Right lobe of liver (tissue), 6 donors: ENCODE data around the gene POM121C. TPM values are rescaled to one million over a fixed set of nuclear protein-coding genes. Genes with fewer than 3 reads are reported as not detected.
"Not testable (repeated sequence)": the region's sequence is repeated elsewhere in the genome, so short reads cannot be mapped to it uniquely, and the experiment has no call there.

Source experiments
- ATAC-seq, 4 donors: fragments of 200-7000 bp; cut with Tn5 transposase; one replicate each; pipeline ENCODE4 v1.9.1; 2020; ENCODE audit warnings: mild to moderate bottlenecking in 4 of 4, moderate library complexity in 4 of 4
- DNase-seq, 3 donors: peaks; one replicate each; pipeline ENCODE4 v3.0.0-alpha.2; 2020
- H3K27ac ChIP-seq, 3 donors: fragments of 200-600 bp; one replicate each; pipeline ENCODE4 v1.8.0; 2022
- H3K27me3 ChIP-seq, 2 donors: fragments of 200-600 bp; one replicate each; pipeline ENCODE4 v1.8.0; 2022
- H3K36me3 ChIP-seq, 4 donors: fragments of 200-600 bp; sonication (generic) in 1 of 4; one replicate each; pipeline versions ENCODE4 v1.5.1 to v1.8.0; 2017 to 2022; ENCODE audit warnings: control low read depth in 1 of 4
- H3K4me1 ChIP-seq, 4 donors: fragments of 200-600 bp; sonication (generic) in 1 of 4; one replicate each; pipeline versions ENCODE4 v1.5.1 to v1.8.0; 2017 to 2022; ENCODE audit warnings: control low read depth in 1 of 4
- H3K4me3 ChIP-seq, 3 donors: fragments of 200-600 bp; one replicate each; pipeline ENCODE4 v1.8.0; 2022
- H3K9me3 ChIP-seq, 4 donors: fragments of 200-600 bp; sonication (generic) in 1 of 4; one replicate each; pipeline versions ENCODE4 v1.5.1 to v1.8.0; 2017 to 2022; ENCODE audit warnings: control low read depth in 1 of 4
- POLR2A ChIP-seq: fragments of 450-650 bp; IDR thresholded peaks from one replicate; pipeline ENCODE4 v1.6.1; 2017; ENCODE audit warnings: antibody characterized with exemption, mild to moderate bottlenecking
- WGBS: methylation state at CpG from one replicate; pipeline ENCODE4 v1.1.6; 2018; ENCODE audit warnings: low coverage, low lambda C conversion rate; ENCODE audit not compliant: insufficient coverage; ENCODE audit errors: missing lambda C conversion rate; 5-methylcytosine and 5-hydroxymethylcytosine counted together
- intact Hi-C, 2 donors: fragments of 100-400 bp; cut with DNase I; formaldehyde crosslinking; loops; one replicate each; pipeline versions ENCODE4 v1.11.2 to v1.14.1; 2022
- total RNA-seq, 6 experiments: library from RNA; depleted of rRNA in 2 of 6; stranded (reverse); fragments of >200 nt in 2 of 6; fragmentation: NEBNext Ultra II Directional in 3 of 6; extraction: Animal tissue kit (Norgen Biotek cat#: 25700) in 3 of 6; gene quantifications; one replicate each; pipeline versions ENCODE4 v1.1.0 to v1.2.4, GENCODE V29; 2016 to 2023
- TF ChIP-seq, protein P1 (sequence below), 4 donors: fragments of 200-600 bp in 3 of 4; fragments of 450-650 bp in 1 of 4; IDR thresholded peaks; one replicate each; pipeline versions ENCODE4 v1.5.1 to v1.8.0; 2016 to 2022; ENCODE audit warnings: antibody characterized with exemption in 4 of 4, mild to moderate bottlenecking in 2 of 4
- donor health status: DM: no; HTN: yes; CAD: no.
- donor health status: DM: no; HTN: no; CAD: no.
- donor health status: DM: no; HTN: no; CAD: no.
- donor health status: DM: no; HTN: yes; CAD: no.
- donor health status: DM: no; HTN: yes; CAD: no.

The POM121C gene
- total RNA-seq, 6 experiments from 2014 or later: 12.2 to 21.0 (median 17.0) TPM

DNA sequence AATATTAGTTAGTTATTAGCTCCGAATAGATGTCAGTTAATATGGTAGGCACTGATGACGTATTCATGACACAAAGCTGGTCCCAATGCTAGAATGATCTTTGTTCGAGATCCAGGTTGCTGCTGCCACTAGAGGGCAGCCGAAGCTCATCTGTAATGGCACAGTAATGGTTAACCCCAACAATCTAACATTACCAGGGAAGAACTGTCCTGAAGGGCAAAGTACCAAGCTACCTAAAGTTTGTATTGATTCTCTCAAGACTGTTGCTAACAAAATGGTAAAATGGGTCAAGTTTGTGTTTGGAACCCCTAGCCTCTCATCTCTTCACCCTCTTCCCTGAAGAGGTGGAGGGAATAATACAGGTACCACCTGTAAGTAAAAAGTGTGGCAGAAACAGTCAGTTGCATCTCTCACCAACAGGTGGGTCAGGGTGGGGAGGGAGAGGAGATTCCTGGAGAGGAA is 33.6 kb downstream of the POM121C start:
- intact Hi-C loops, H3K4me3 ChIP-seq, H3K9me3 ChIP-seq, H3K27me3 ChIP-seq, DNase-seq, H3K36me3 ChIP-seq, H3K4me1 ChIP-seq: not testable (repeated sequence)
- peak; percentile 95 to 97 (median 96) for ATAC-seq
- TF ChIP-seq, protein P1, sequence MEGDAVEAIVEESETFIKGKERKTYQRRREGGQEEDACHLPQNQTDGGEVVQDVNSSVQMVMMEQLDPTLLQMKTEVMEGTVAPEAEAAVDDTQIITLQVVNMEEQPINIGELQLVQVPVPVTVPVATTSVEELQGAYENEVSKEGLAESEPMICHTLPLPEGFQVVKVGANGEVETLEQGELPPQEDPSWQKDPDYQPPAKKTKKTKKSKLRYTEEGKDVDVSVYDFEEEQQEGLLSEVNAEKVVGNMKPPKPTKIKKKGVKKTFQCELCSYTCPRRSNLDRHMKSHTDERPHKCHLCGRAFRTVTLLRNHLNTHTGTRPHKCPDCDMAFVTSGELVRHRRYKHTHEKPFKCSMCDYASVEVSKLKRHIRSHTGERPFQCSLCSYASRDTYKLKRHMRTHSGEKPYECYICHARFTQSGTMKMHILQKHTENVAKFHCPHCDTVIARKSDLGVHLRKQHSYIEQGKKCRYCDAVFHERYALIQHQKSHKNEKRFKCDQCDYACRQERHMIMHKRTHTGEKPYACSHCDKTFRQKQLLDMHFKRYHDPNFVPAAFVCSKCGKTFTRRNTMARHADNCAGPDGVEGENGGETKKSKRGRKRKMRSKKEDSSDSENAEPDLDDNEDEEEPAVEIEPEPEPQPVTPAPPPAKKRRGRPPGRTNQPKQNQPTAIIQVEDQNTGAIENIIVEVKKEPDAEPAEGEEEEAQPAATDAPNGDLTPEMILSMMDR (IDR thresholded peaks at IDR 0.05): peak; percentile 7 to 51 (median 46)
- 2% methylated on average over 4 of the region's 4 CpGs for WGBS
- H3K27ac ChIP-seq: peak overlapping the region in 2 of 3 donors; percentile 67 to 72

DNA sequence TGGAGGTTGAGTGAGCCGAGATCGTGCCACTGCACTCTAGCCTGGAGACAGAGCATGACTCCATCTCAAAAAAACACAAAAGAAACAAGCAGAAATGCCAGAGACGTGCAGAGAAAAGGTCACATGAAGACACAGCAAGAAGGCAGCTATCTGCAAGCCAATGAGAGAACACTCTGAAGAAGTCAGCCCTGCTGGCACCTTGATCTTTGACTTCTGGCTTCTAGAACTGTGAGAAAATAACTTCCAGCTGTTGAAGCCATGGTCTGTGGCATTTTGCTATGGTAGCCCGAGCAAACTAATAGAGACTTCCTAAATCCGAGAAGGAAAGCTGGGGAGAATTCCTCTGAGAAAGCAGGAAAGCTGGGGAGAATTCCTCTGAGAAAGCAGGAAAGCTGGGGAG is 36.2 kb downstream of the POM121C start:
- H3K4me3 ChIP-seq, intact Hi-C loops, H3K27me3 ChIP-seq, ATAC-seq, H3K4me1 ChIP-seq, H3K9me3 ChIP-seq, H3K27ac ChIP-seq, DNase-seq, H3K36me3 ChIP-seq: not testable (repeated sequence)
- no CpG with 5 or more reads among the region's 5 CpGs for WGBS

DNA sequence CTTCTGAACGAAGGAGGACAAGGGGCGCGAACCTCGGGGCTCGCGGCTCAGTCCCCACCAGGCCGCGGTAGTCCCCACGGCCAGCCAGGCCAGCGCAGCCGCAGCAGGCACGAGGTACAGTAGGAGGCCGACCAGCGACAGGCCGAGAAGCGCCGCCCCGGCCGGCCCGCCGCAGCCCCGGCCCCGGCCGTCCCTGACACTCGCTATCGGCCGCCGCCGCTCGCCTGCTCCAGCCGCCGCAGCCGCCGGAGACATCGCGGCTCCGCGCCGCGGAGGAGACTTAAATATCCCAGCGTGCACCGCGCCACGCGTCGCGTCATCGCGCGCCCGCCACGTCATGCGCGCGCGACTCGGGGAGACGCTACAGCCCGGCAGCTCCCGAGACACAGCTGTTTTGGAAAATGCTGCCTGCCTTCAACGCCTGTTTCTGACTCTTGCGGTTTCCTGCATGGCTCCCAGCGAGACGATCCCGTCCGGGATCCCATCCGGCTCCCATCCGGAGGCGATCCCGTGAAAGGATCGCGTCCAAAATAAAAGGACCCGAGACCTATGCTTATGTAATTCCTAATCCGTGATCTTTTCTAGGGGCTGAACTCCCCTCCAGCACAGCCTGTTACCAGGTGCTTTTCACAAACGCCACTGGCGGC is 43.5 kb downstream of the POM121C start:
- Histone ChIP-seq H3K27ac (peak overlapping the region; percentile 43 to 84 (median 72)), H3K36me3 (peaks cover 8 to 31% (median 13%) of the 10 kb centered on the region in 4 donors), H3K4me3 (peak overlapping the region; percentile 48 to 66 (median 61))
- intact Hi-C loops, H3K27me3 ChIP-seq, H3K4me1 ChIP-seq, DNase-seq, H3K9me3 ChIP-seq: not testable (repeated sequence)
- 0% methylated on average over 2 of the region's 76 CpGs for WGBS
- TF ChIP-seq POLR2A: peak; percentile 63
- peak; percentile 96 to 98 (median 97) for ATAC-seq

DNA sequence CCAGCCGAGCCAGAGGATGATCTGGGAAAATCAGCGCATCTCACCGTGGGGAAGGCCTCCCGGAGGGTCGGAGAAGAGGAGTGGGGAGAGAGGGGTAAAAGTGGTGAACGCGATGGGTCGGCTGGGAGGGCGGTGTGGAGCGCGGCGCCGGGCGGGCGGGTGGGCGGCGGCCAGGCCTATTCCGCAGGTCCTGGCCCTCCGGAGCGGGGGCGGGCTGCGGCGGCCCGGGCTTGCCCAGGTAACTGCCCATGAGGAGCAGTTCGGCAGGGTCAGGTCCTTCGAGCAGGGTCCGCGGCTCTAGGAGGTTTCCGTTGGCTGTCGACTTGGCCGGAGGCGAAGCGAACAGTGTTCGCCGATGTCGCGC is 44.0 kb downstream of the POM121C start:
- 0% methylated on average over 5 of the region's 37 CpGs for WGBS
- H3K4me1 ChIP-seq, H3K9me3 ChIP-seq, H3K27me3 ChIP-seq, DNase-seq, intact Hi-C loops: not testable (repeated sequence)
- Histone ChIP-seq H3K4me3 (peak overlapping the region; percentile 26 to 66 (median 61)), H3K36me3 (peaks cover 8 to 36% (median 17%) of the 10 kb centered on the region in 4 donors), H3K27ac (peak overlapping the region in 1 of 3 donors; percentile 84)
- peak; percentile 65 to 70 (median 66) for ATAC-seq

DNA sequence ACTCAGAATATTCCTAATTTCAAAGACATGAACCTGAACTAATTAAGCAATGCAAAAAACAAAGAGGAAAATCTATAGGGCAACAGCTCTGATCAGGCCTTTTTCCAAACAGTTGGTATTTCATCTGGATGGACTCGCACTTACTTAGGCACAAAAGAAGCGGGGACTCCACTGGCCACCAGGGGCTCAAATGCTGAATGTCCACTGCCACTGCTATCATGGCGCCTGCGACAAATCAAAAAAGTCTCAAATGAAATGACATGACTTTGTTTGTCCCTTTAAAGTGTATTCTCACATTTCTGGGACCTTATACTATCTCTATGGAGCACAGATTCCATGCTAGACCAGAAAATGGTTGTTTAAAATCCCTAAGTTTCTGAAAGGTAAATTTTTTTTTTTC is 47.1 kb downstream of the POM121C start:
- ATAC-seq, H3K27ac ChIP-seq, H3K4me1 ChIP-seq, intact Hi-C loops, H3K9me3 ChIP-seq, H3K4me3 ChIP-seq, DNase-seq, H3K27me3 ChIP-seq: not testable (repeated sequence)
- 96% methylated on average over 4 of the region's 4 CpGs for WGBS
- peaks cover 8 to 67% (median 37%) of the 10 kb centered on the region in 4 donors for H3K36me3 ChIP-seq

DNA sequence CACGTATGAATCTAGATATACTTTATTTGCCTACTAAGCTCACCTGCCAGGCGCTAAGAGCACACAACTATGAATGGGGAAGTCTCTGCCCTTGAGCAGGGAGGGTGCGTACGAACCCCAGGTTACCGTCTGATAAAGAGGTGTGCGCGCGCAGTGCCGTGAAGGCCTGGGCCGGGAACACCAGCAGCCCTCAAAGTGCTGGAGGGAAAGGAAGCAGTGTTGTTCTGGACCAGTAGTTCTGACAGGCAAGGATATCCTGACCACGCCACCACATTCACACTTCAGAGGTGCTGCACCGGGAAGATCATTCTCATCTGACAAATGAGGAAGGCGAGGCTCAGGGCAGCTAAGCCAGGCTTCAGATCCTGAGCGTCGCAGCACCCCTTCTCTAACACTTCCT is 62.6 kb downstream of the POM121C start:
- H3K27me3 ChIP-seq, H3K4me3 ChIP-seq, ATAC-seq, DNase-seq, H3K27ac ChIP-seq, intact Hi-C loops, H3K9me3 ChIP-seq, H3K4me1 ChIP-seq: not testable (repeated sequence)
- peaks cover 0 to 19% (median 1%) of the 10 kb centered on the region in 4 donors for H3K36me3 ChIP-seq
- WGBS: no CpG with 5 or more reads among the region's 15 CpGs

DNA sequence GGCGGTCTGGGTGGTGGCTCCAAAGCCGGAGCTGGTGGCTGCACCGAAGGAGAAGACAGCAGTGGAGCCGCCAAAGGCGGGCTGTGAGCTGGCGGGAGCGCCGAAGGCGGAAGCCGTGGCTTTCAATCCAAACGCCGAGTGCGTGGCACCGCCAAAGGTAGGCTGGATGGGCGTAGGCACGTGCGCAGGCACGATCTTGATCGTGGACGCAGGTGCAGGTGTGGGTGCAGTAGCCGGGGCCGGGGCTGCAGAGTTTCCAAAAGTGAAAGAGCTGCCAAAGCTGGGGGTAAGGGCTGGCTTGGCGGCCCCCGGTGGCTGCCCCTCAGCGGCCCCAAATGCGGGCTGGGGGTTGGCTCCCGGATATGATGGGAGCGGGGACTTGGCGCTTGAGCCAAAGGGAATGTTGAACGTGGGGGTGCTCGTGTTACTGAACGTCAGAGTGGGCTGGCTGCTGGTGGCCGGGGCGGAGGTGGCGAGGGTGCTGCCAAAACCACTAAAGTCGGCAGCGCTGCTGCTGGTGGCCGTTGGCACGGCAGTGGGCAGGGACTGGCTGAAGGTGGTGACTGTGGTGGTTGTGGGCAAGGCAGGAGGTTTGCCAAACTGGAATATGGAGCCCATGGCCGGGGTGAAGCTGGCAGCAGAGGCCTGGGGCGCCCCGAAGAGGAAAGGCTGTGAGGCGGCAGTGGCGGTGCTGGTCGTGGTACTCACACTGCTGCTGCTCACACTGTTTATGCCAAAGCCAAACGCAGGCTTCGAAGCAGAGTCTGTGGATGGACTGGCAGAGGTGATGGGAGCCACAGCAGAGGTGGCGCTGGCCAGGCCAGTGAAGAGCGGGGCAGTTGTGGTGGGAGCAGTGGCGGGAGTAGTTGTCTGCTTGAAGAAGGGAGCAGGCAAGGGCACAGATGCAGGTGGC is 64.0 kb downstream of the POM121C start:
- H3K36me3 ChIP-seq: peaks cover 0 to 20% (median 1%) of the 10 kb centered on the region in 4 donors
- H3K9me3 ChIP-seq, H3K4me3 ChIP-seq, H3K27me3 ChIP-seq, ATAC-seq, DNase-seq, H3K4me1 ChIP-seq, intact Hi-C loops, H3K27ac ChIP-seq: not testable (repeated sequence)
- WGBS: 89% methylated on average over 16 of the region's 50 CpGs

DNA sequence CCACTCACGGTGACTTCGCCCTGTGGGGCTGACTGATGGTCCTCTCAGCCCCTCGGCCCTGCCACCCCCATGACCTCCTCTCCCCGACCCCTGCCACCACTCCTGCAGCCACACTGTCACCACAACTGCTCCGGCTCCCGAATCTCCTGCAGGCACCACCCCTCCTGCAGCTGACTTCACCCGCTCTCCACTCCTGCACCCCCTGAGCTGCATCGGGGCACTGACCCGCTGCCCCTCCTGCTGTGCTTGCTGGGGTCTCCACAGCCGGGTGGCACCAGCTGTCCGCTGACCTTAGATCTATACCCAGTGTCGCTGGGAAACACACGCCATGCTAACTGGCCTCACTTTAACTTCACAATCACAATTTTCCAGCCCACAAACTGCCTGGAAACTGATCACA is 65.9 kb downstream of the POM121C start:
- 93% methylated on average over 10 of the region's 13 CpGs for WGBS
- H3K36me3 ChIP-seq: peaks cover 0 to 26% (median 1%) of the 10 kb centered on the region in 4 donors
- H3K27me3 ChIP-seq, H3K9me3 ChIP-seq, DNase-seq, H3K4me3 ChIP-seq, H3K4me1 ChIP-seq, H3K27ac ChIP-seq, intact Hi-C loops, ATAC-seq: not testable (repeated sequence)

DNA sequence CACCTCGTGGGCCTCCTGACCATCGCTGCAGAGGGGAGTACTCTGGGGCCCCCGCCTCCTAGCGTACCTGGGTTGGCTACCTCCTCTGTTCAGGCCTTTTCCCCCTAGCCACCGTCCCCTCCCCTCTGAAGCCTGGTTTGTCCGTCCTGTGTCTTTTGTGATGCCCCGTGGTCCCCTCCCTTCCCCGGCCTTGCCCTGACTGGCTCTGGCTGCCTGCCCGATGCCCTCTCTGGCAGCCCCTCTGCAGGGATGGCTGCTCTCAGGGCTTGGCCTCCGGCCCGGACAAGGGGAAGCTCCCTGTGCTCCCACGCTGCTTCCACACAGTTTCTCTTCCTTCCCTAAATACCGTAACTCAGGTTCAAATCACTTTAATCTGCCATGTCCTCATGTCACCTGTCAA is 66.4 kb downstream of the POM121C start:
- ATAC-seq, H3K9me3 ChIP-seq, H3K27ac ChIP-seq, H3K27me3 ChIP-seq, H3K4me3 ChIP-seq, intact Hi-C loops, H3K4me1 ChIP-seq: not testable (repeated sequence)
- WGBS: 39% methylated on average over 4 of the region's 13 CpGs
- H3K36me3 ChIP-seq: peaks cover 0 to 25% (median 1%) of the 10 kb centered on the region in 4 donors
- peak in 1 of 3 donors; percentile 59 for DNase-seq

DNA sequence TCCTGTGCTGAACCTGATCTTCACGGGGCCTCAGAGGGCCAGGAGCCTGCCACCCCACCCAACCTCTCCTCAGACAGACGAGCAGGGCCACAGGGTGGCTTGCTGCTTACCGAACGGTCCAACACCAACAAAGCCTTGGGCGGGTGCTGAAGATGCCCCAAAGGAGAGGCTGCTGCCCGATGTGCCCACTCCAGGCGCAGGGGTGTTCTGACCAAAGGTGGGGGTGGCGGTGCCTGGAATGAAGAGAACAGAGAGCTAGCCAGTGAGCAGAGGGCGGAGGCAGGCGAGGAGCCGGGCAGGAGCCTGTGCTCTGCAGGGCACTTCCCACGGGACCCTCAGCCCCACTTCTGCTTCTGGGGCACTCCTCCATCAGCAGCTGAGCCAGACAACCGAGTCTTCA is 66.9 kb downstream of the POM121C start:
- H3K4me1 ChIP-seq, H3K9me3 ChIP-seq, intact Hi-C loops, H3K4me3 ChIP-seq, DNase-seq, H3K27me3 ChIP-seq, H3K27ac ChIP-seq, ATAC-seq: not testable (repeated sequence)
- 89% methylated on average over 3 of the region's 13 CpGs for WGBS
- peaks cover 0 to 21% (median 0%) of the 10 kb centered on the region in 4 donors for H3K36me3 ChIP-seq
